ENCODE data around the gene LILRA6.
"Not testable (repeated sequence)": the region's sequence is repeated elsewhere in the genome, so short reads cannot be mapped to it uniquely, and the experiment has no call there.

LILRA6 gene

DNA sequence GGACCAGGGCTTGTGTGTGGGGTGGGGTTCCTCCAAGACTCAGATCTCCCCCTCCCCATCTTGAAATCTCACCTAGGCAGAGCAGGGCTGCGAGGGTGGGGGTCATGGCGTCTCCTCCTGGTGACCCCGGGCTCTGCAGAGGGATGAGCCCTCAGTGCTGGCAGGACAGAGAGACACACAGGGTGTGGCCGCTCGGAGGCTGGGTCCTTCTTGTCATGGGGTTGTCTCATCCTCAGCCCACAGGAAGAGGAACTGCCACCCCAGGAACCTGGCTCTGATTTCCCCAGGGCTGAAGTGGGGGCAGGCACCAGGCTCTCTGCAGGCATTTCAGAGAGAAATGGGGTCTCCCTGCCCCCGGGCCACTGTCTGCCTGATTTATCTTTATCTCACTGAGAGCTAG is at the start of gene LILRA6:
LILRA6 (minus strand) TSS at position 145 of the 400 bp plus-strand sequence.
- H3K36me3 ChIP-seq (ENCODE audit: control insufficient read depth in 1 of 2, insufficient read depth in 2 of 2, low read length in 2 of 2); H3K27ac ChIP-seq (ENCODE audit: low read depth, low read length): not testable (repeated sequence)

DNA sequence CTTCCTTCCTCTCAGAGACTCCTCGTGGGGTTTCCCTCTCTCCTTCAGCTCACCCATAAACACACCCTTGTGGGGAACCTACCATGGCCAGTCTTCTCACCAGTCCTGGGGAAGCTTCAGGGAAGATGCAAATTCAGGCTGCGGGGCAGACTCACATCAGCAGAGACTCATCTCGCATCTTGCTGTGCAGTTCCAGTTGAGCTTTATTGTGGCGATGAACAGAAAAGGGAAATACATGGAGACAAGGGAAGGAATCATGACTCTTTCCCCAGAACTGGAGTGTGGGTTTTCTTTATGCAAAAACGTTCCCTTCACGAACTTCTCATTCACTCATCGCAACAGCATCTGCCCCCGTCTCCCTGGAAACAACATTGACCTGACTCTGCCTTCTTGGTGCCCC is 46.6 kb upstream of the LILRA6 start:
- H3K9me3 ChIP-seq (ENCODE audit: control insufficient read depth in 1 of 2, low read length in 2 of 2); H3K36me3 ChIP-seq (ENCODE audit: control insufficient read depth in 1 of 2, insufficient read depth in 2 of 2, low read length in 2 of 2); H3K27me3 ChIP-seq (ENCODE audit: control insufficient read depth in 1 of 2, insufficient read depth in 2 of 2, low read length in 2 of 2); H3K9ac ChIP-seq (ENCODE audit: low read depth in 1 of 2, low read length in 2 of 2); H3K4me1 ChIP-seq (ENCODE audit: control insufficient read depth in 1 of 2, insufficient read depth in 2 of 2, low read length in 2 of 2); H3K27ac ChIP-seq (ENCODE audit: low read depth, low read length); H3K4me3 ChIP-seq (ENCODE audit: low read depth in 1 of 2, low read length in 2 of 2): not testable (repeated sequence)

More for the DNA sequence above, at the start of gene LILRA6:
- not testable (repeated sequence) for H3K9ac ChIP-seq (ENCODE audit: low read depth in 1 of 2, low read length in 2 of 2); H3K9me3 ChIP-seq (ENCODE audit: control insufficient read depth in 1 of 2, low read length in 2 of 2); H3K27me3 ChIP-seq (ENCODE audit: control insufficient read depth in 1 of 2, insufficient read depth in 2 of 2, low read length in 2 of 2); H3K4me3 ChIP-seq (ENCODE audit: low read depth in 1 of 2, low read length in 2 of 2); H3K4me1 ChIP-seq (ENCODE audit: control insufficient read depth in 1 of 2, insufficient read depth in 2 of 2, low read length in 2 of 2)

GRCh38 chr19:54287456-54287855 is 44.9 kb upstream of the LILRA6 start:
- no peaks in the 10 kb centered on the region for H3K4me1 ChIP-seq (ENCODE audit: control insufficient read depth in 1 of 2, insufficient read depth in 2 of 2, low read length in 2 of 2)
- H3K36me3 ChIP-seq (ENCODE audit: control insufficient read depth in 1 of 2, insufficient read depth in 2 of 2, low read length in 2 of 2): no peaks in the 10 kb centered on the region
- no peak overlapping the region for H3K9ac ChIP-seq (ENCODE audit: low read depth in 1 of 2, low read length in 2 of 2)
- H3K27ac ChIP-seq (ENCODE audit: low read depth, low read length): no peak overlapping the region
- no peak overlapping the region for H3K4me3 ChIP-seq (ENCODE audit: low read depth in 1 of 2, low read length in 2 of 2)
- H3K27me3 ChIP-seq (ENCODE audit: control insufficient read depth in 1 of 2, insufficient read depth in 2 of 2, low read length in 2 of 2): no peaks in the 10 kb centered on the region
- no peaks in the 10 kb centered on the region for H3K9me3 ChIP-seq (ENCODE audit: control insufficient read depth in 1 of 2, low read length in 2 of 2)

DNA sequence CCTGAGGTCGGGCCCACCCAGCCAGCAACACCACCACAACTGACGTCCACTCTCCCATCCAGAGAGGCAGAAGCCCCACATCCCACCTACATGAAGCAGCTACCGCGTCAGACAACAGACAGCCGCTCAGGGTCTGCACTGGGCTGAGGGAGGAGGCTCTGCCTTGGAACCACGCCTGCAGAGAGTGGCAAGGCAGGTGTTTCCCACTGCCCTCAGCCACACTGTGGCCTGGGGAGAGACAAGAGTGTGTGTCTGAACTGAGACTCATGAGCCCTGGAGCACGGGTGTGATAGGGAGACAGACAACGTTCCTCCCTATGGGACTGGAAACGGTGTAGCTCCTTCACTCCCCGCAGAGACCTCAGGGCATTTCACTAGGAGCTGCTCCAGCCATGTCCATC is 43.7 kb upstream of the LILRA6 start:
- not testable (repeated sequence) for H3K27ac ChIP-seq (ENCODE audit: low read depth, low read length); H3K9me3 ChIP-seq (ENCODE audit: control insufficient read depth in 1 of 2, low read length in 2 of 2); H3K4me3 ChIP-seq (ENCODE audit: low read depth in 1 of 2, low read length in 2 of 2); H3K27me3 ChIP-seq (ENCODE audit: control insufficient read depth in 1 of 2, insufficient read depth in 2 of 2, low read length in 2 of 2); H3K9ac ChIP-seq (ENCODE audit: low read depth in 1 of 2, low read length in 2 of 2); H3K36me3 ChIP-seq (ENCODE audit: control insufficient read depth in 1 of 2, insufficient read depth in 2 of 2, low read length in 2 of 2); H3K4me1 ChIP-seq (ENCODE audit: control insufficient read depth in 1 of 2, insufficient read depth in 2 of 2, low read length in 2 of 2)

DNA sequence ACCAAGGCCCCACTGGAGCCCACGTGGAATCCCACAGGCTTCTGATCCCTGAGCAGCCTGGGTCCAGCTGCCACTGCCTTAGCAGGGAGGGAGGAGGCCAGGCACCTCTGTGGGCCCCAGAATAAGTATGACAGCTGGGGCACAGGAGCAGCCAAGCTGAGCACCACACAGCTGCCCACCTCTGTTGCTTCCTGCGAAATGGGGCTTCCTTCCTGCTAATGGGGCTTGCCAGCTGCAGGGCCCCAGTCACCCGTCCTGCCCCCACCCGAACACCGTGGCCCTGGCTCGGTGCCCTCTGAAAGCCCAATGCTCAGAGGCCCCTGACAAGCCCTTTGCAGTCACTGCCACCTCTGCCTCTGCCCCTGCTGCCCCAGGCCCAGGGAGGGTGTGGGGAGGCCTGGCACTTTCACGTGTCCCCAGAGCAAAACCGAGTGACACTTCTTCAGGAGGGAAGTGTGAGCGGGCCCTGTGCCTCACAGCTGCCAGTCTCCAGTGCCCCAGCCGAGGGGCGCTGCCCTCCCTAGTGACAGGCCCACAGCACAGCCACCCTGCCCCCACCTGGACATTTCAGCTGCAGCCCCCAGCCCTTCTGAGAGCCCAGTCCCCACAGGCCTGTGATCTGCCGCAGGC is 43.0 kb upstream of the LILRA6 start:
- H3K9ac ChIP-seq (ENCODE audit: low read depth in 1 of 2, low read length in 2 of 2); H3K4me3 ChIP-seq (ENCODE audit: low read depth in 1 of 2, low read length in 2 of 2); H3K4me1 ChIP-seq (ENCODE audit: control insufficient read depth in 1 of 2, insufficient read depth in 2 of 2, low read length in 2 of 2); H3K27me3 ChIP-seq (ENCODE audit: control insufficient read depth in 1 of 2, insufficient read depth in 2 of 2, low read length in 2 of 2); H3K9me3 ChIP-seq (ENCODE audit: control insufficient read depth in 1 of 2, low read length in 2 of 2); H3K36me3 ChIP-seq (ENCODE audit: control insufficient read depth in 1 of 2, insufficient read depth in 2 of 2, low read length in 2 of 2); H3K27ac ChIP-seq (ENCODE audit: low read depth, low read length): not testable (repeated sequence)

GRCh38 chr19:54282686-54283470 is 40.3 kb upstream of the LILRA6 start:
- H3K4me3 ChIP-seq (ENCODE audit: low read depth in 1 of 2, low read length in 2 of 2): no peak overlapping the region
- H3K36me3 ChIP-seq (ENCODE audit: control insufficient read depth in 1 of 2, insufficient read depth in 2 of 2, low read length in 2 of 2): no peaks in the 10 kb centered on the region
- no peaks in the 10 kb centered on the region for H3K4me1 ChIP-seq (ENCODE audit: control insufficient read depth in 1 of 2, insufficient read depth in 2 of 2, low read length in 2 of 2)
- H3K27me3 ChIP-seq (ENCODE audit: control insufficient read depth in 1 of 2, insufficient read depth in 2 of 2, low read length in 2 of 2): no peaks in the 10 kb centered on the region
- H3K27ac ChIP-seq (ENCODE audit: low read depth, low read length): no peak overlapping the region
- H3K9ac ChIP-seq (ENCODE audit: low read depth in 1 of 2, low read length in 2 of 2): no peak overlapping the region
- H3K9me3 ChIP-seq (ENCODE audit: control insufficient read depth in 1 of 2, low read length in 2 of 2): no peaks in the 10 kb centered on the region

DNA sequence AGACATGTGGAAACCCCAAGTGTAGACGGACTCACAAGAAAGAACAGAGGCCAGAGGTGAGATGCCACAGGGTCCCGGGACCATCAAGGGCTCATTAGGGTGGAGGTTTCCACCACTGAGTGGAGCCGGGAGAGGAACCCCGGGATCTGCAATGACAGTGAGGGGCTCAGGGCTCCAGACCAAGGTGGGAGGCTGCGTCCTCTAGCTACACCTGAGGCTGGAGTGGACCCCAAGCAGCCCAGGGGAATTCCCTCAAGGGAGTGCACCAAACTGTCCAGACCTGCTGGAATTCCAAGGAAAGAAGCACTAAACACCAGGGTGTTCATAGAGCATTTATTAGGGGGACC is 39.1 kb upstream of the LILRA6 start:
- H3K27me3 ChIP-seq (ENCODE audit: control insufficient read depth in 1 of 2, insufficient read depth in 2 of 2, low read length in 2 of 2); H3K9me3 ChIP-seq (ENCODE audit: control insufficient read depth in 1 of 2, low read length in 2 of 2); H3K4me3 ChIP-seq (ENCODE audit: low read depth in 1 of 2, low read length in 2 of 2); H3K36me3 ChIP-seq (ENCODE audit: control insufficient read depth in 1 of 2, insufficient read depth in 2 of 2, low read length in 2 of 2); H3K9ac ChIP-seq (ENCODE audit: low read depth in 1 of 2, low read length in 2 of 2); H3K27ac ChIP-seq (ENCODE audit: low read depth, low read length); H3K4me1 ChIP-seq (ENCODE audit: control insufficient read depth in 1 of 2, insufficient read depth in 2 of 2, low read length in 2 of 2): not testable (repeated sequence)

GRCh38 chr19:54281007-54281728 is 38.6 kb upstream of the LILRA6 start, which contains the start of gene LILRB2:
TSS of gene LILRB2 (minus strand) at chr19:54281110. CDS start at chr19:54280496, 614 bp downstream.
- no peaks in the 10 kb centered on the region for H3K36me3 ChIP-seq (ENCODE audit: control insufficient read depth in 1 of 2, insufficient read depth in 2 of 2, low read length in 2 of 2)
- H3K9ac ChIP-seq (ENCODE audit: low read depth in 1 of 2, low read length in 2 of 2): no peak within 1 kb of the TSS
- no peaks in the 10 kb centered on the region for H3K4me1 ChIP-seq (ENCODE audit: control insufficient read depth in 1 of 2, insufficient read depth in 2 of 2, low read length in 2 of 2)
- H3K27me3 ChIP-seq (ENCODE audit: control insufficient read depth in 1 of 2, insufficient read depth in 2 of 2, low read length in 2 of 2): no peaks in the 10 kb centered on the region
- no peak within 1 kb of the TSS for H3K27ac ChIP-seq (ENCODE audit: low read depth, low read length)
- H3K4me3 ChIP-seq (ENCODE audit: low read depth in 1 of 2, low read length in 2 of 2): peak within 1 kb of the TSS in 1 of 2 donors; percentile 8
- no peaks in the 10 kb centered on the region for H3K9me3 ChIP-seq (ENCODE audit: control insufficient read depth in 1 of 2, low read length in 2 of 2)

DNA sequence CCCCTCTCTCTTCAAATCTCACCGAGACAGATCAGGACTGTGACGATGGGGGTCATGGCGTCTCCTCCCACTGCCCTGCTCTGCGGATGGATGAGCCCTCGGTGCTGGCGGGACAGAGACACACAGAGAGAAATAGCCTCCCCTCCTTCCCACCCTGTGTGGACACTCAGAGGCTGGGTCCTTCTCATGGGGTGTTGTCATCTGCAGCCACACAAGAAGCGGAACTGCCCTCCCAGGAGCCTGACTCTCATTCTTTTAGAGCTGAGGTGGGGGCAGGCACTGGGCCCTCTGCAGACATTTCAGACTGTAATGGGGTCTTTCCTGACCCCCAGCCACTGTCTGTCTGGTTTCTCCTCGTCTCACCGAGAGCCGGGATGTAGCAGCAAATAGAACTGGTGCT is 37.9 kb upstream of the LILRA6 start:
- H3K9me3 ChIP-seq (ENCODE audit: control insufficient read depth in 1 of 2, low read length in 2 of 2); H3K36me3 ChIP-seq (ENCODE audit: control insufficient read depth in 1 of 2, insufficient read depth in 2 of 2, low read length in 2 of 2); H3K9ac ChIP-seq (ENCODE audit: low read depth in 1 of 2, low read length in 2 of 2); H3K27ac ChIP-seq (ENCODE audit: low read depth, low read length); H3K27me3 ChIP-seq (ENCODE audit: control insufficient read depth in 1 of 2, insufficient read depth in 2 of 2, low read length in 2 of 2); H3K4me1 ChIP-seq (ENCODE audit: control insufficient read depth in 1 of 2, insufficient read depth in 2 of 2, low read length in 2 of 2): not testable (repeated sequence)
- H3K4me3 ChIP-seq (ENCODE audit: low read depth in 1 of 2, low read length in 2 of 2): peak overlapping the region in 1 of 2 donors; percentile 8

- not testable (repeated sequence) for H3K4me1 ChIP-seq (ENCODE audit: control insufficient read depth in 1 of 2, insufficient read depth in 2 of 2, low read length in 2 of 2)
Measured at GRCh38 chr19:54280025-54280424, 37.4 kb upstream of the LILRA6 start.

More at GRCh38 chr19:54280025-54280424, 37.4 kb upstream of the LILRA6 start:
- H3K27me3 ChIP-seq (ENCODE audit: control insufficient read depth in 1 of 2, insufficient read depth in 2 of 2, low read length in 2 of 2); H3K9me3 ChIP-seq (ENCODE audit: control insufficient read depth in 1 of 2, low read length in 2 of 2); H3K27ac ChIP-seq (ENCODE audit: low read depth, low read length); H3K36me3 ChIP-seq (ENCODE audit: control insufficient read depth in 1 of 2, insufficient read depth in 2 of 2, low read length in 2 of 2); H3K4me3 ChIP-seq (ENCODE audit: low read depth in 1 of 2, low read length in 2 of 2); H3K9ac ChIP-seq (ENCODE audit: low read depth in 1 of 2, low read length in 2 of 2): not testable (repeated sequence)

Measured in duodenal mucosa (tissue), 2 donors.